B cell (primary cell): Measurements from ENCODE around the gene ANKS1B. TPM values are rescaled to one million over a fixed set of nuclear protein-coding genes. Genes with fewer than 3 reads are reported as not detected.

Experiments used
- ATAC-seq: fragments of 200-7000 bp; cut with Tn5 transposase; one replicate; pipeline ENCODE4 v1.10.0; 2021; ENCODE audit warnings: low read depth, mild to moderate bottlenecking, moderate number of reproducible peaks, moderate library complexity
- CTCF ChIA-PET: fragments of 350-600 bp; sonication (Branson Sonifier 250); formaldehyde crosslinking; loops from one replicate; lab custom pipeline; 2021; ENCODE audit warnings: antibody characterized with exemption, inconsistent platforms; lab: Charles Lee
- POLR2A ChIA-PET: fragments of 350-600 bp; sonication (Branson Sonifier 250); formaldehyde crosslinking; loops from one replicate; lab custom pipeline; 2021; ENCODE audit warnings: antibody characterized with exemption; lab: Charles Lee
- DNase-seq: peaks from one replicate; pipeline ENCODE4 v3.0.0; 2013
- H2AFZ ChIP-seq: 2 replicates; pipeline ENCODE4 v1.6.1; 2012; ENCODE audit warnings: mild to moderate bottlenecking, low read depth, low read length; ENCODE audit not compliant: insufficient read depth, poor library complexity, severe bottlenecking
- H3K27ac ChIP-seq, 2 donors: 1 replicate in 1 of 2; 2 replicates in 1 of 2; pipeline ENCODE4 v1.5.1; 2012 to 2013; ENCODE audit warnings: low read length in 2 of 2, mild to moderate bottlenecking in 2 of 2, moderate library complexity in 1 of 2
- H3K27me3 ChIP-seq, 4 experiments: fragments of 200-600 bp in 1 of 4; sonication (generic) in 1 of 4; replicated peaks in 1 of 4; 1 replicate in 2 of 4; 2 replicates in 2 of 4; pipeline versions ENCODE4 v1.6.1 to v1.7.0; 2013 to 2016; ENCODE audit warnings: low read length in 3 of 4, mild to moderate bottlenecking in 2 of 4, mixed read lengths in 1 of 4, moderate library complexity in 1 of 4; ENCODE audit not compliant: insufficient read depth in 4 of 4, control insufficient read depth in 3 of 4; ENCODE audit errors: control extremely low read depth in 1 of 4
- H3K36me3 ChIP-seq, 2 experiments: replicated peaks in 1 of 2; 1 replicate in 1 of 2; 2 replicates in 1 of 2; pipeline versions ENCODE4 v1.6.1 to v1.7.1; 2013; ENCODE audit warnings: low read length in 1 of 2; ENCODE audit not compliant: insufficient read depth in 2 of 2, control insufficient read depth in 1 of 2; ENCODE audit errors: control extremely low read depth in 1 of 2, extremely low read depth in 1 of 2
- H3K4me1 ChIP-seq, 2 donors: fragments of 200-600 bp in 1 of 2; sonication (generic) in 1 of 2; 1 replicate in 1 of 2; 2 replicates in 1 of 2; pipeline versions ENCODE4 v1.5.1 to v1.6.1; 2013 to 2017; ENCODE audit warnings: low read length in 2 of 2; ENCODE audit not compliant: control insufficient read depth in 2 of 2, insufficient read depth in 2 of 2
- H3K4me2 ChIP-seq: replicated peaks from 2 replicates; pipeline ENCODE3; 2012; ENCODE audit warnings: mild to moderate bottlenecking, low read depth, low read length; ENCODE audit not compliant: poor library complexity, severe bottlenecking
- H3K4me3 ChIP-seq, 5 experiments: fragments of 200-600 bp in 1 of 5; sonication (generic) in 1 of 5; 1 replicate in 3 of 5; 2 replicates in 2 of 5; pipeline versions ENCODE4 v1.5.1 to v1.7.0; 2011 to 2016; ENCODE audit warnings: low read length in 4 of 5, mild to moderate bottlenecking in 4 of 5, low read depth in 2 of 5, control low read depth in 1 of 5, moderate library complexity in 1 of 5; ENCODE audit not compliant: insufficient read depth in 1 of 5; ENCODE audit errors: control extremely low read depth in 1 of 5, extremely low read depth in 1 of 5
- H3K79me2 ChIP-seq: fragments of 200-600 bp; sonication (generic); one replicate; pipeline ENCODE4 v1.6.0; 2016; ENCODE audit warnings: low read length; ENCODE audit not compliant: control insufficient read depth, insufficient read depth
- H3K9ac ChIP-seq: fragments of 200-600 bp; sonication (generic); 2 replicates; pipeline ENCODE4 v1.6.1; 2017; ENCODE audit warnings: mild to moderate bottlenecking, low read length, moderate library complexity
- H3K9me3 ChIP-seq, 3 donors: one replicate each; pipeline versions ENCODE4 v1.6.1 to v1.7.1; 2013; ENCODE audit warnings: low read length in 2 of 3; ENCODE audit not compliant: control insufficient read depth in 2 of 3, insufficient read depth in 1 of 3; ENCODE audit errors: control extremely low read depth in 1 of 3
- H4K20me1 ChIP-seq: 2 replicates; pipeline ENCODE4 v1.6.0; 2012; ENCODE audit warnings: mild to moderate bottlenecking, low read length; ENCODE audit not compliant: insufficient read depth, control insufficient read depth, poor library complexity, severe bottlenecking
- H3K27ac Mint-ChIP-seq: one replicate; pipeline ENCODE4 v1.8.0; 2021; ENCODE audit warnings: mixed read lengths
- H3K27me3 Mint-ChIP-seq: one replicate; pipeline ENCODE4 v1.8.0; 2021; ENCODE audit warnings: mixed read lengths
- H3K4me1 Mint-ChIP-seq: one replicate; pipeline ENCODE4 v1.8.0; 2021; ENCODE audit warnings: mixed read lengths
- H3K4me3 Mint-ChIP-seq: one replicate; pipeline ENCODE4 v1.8.0; 2021; ENCODE audit warnings: mixed read lengths
- H3K9me3 Mint-ChIP-seq: one replicate; pipeline ENCODE4 v1.8.0; 2022; ENCODE audit warnings: mixed read lengths; ENCODE audit not compliant: insufficient read depth
- CTCF ChIP-seq: fragments of 200-600 bp; IDR thresholded peaks from one replicate; pipeline ENCODE4 v1.8.0; 2022; ENCODE audit warnings: antibody characterized with exemption, mild to moderate bottlenecking
- EZH2 ChIP-seq: IDR thresholded peaks from 2 replicates; pipeline ENCODE4 v1.6.1; 2012; ENCODE audit warnings: borderline replicate concordance, low read depth, mild to moderate bottlenecking, moderate library complexity, low read length; ENCODE audit not compliant: insufficient read depth, poor library complexity, severe bottlenecking
- WGBS: methylation state at CpG from one replicate; pipeline ENCODE4 v1.1.5; 2013; ENCODE audit warnings: missing lambda C conversion rate; ENCODE audit not compliant: insufficient coverage; 5-methylcytosine and 5-hydroxymethylcytosine counted together
- intact Hi-C: fragments of 100-400 bp; cut with micrococcal nuclease; formaldehyde crosslinking; loops from one replicate; pipeline ENCODE4 v1.10.0; 2022
- polyA plus RNA-seq: library from polyadenylated mRNA; depleted of rRNA; stranded (reverse); fragments of >200 nt; gene quantifications from 2 replicates; pipeline ENCODE4 v1.2.3, GENCODE V29; 2012
- total RNA-seq, 2 donors: library from RNA; stranded (reverse); fragments of 120-200 nt in 1 of 2; gene quantifications; 1 replicate in 1 of 2; 2 replicates in 1 of 2; pipeline versions ENCODE4 v1.2.3 to v1.2.4, GENCODE V29; 2013 to 2022

The ANKS1B gene
- total and polyA plus RNA-seq, 2 donors (not counting 1 experiment from before 2014, with no cell fraction given), result not detected

GRCh38 chr12:99039367-99040120 lies 945.2 kb downstream of the ANKS1B start:
- Histone ChIP-seq H3K9me3 (no peaks in the 10 kb centered on the region), H3K36me3 (no peaks in the 10 kb centered on the region), H3K4me2 (no peak overlapping the region), H2AFZ (no peak overlapping the region), H3K4me3 (no peak overlapping the region), H3K27ac (no peak overlapping the region), H3K4me1 (no peaks in the 10 kb centered on the region), H3K27me3 (peaks cover 0 to 3% (median 0%) of the 10 kb centered on the region in 4 experiments), H3K79me2 (no peaks in the 10 kb centered on the region), H4K20me1 (no peaks in the 10 kb centered on the region), H3K9ac (no peak overlapping the region)
- no peak overlapping the region for H3K27ac Mint-ChIP-seq
- no CpG with 5 or more reads among the region's 9 CpGs for WGBS
- ChIA-PET CTCF (no interaction called here), POLR2A (no interaction called here)
- no peak for TF ChIP-seq EZH2
- no peak for TF ChIP-seq CTCF
- H3K4me3 Mint-ChIP-seq, result no peak overlapping the region
- H3K9me3 Mint-ChIP-seq, result no peaks in the 10 kb centered on the region
- DNase-seq (no peak), ATAC-seq (no peak)
- intact Hi-C loops, result loop anchor here (5.0 kb wide), 1 partner anchor 1513 kb away; no protein-coding TSS in a partner anchor
- H3K27me3 Mint-ChIP-seq, result peaks cover 9% of the 10 kb centered on the region
- no peaks in the 10 kb centered on the region for H3K4me1 Mint-ChIP-seq

- no peak overlapping the region for H3K27ac Mint-ChIP-seq
- H3K4me3 Mint-ChIP-seq, result no peak overlapping the region
- intact Hi-C loops, result no loop called here
- Histone ChIP-seq H3K27me3 (no peaks in the 10 kb centered on the region), H3K36me3 (no peaks in the 10 kb centered on the region), H3K79me2 (no peaks in the 10 kb centered on the region), H3K4me3 (no peak overlapping the region), H3K4me1 (no peaks in the 10 kb centered on the region), H4K20me1 (no peaks in the 10 kb centered on the region), H3K9ac (no peak overlapping the region), H2AFZ (no peak overlapping the region), H3K27ac (no peak overlapping the region), H3K9me3 (no peaks in the 10 kb centered on the region), H3K4me2 (no peak overlapping the region)
- no peak for TF ChIP-seq CTCF
- no peak for TF ChIP-seq EZH2
- peaks cover 3% of the 10 kb centered on the region for H3K9me3 Mint-ChIP-seq
- ATAC-seq (no peak), DNase-seq (no peak)
- no peaks in the 10 kb centered on the region for H3K4me1 Mint-ChIP-seq
- CTCF ChIA-PET, result no interaction called here
- POLR2A ChIA-PET, result no interaction called here
- H3K27me3 Mint-ChIP-seq, result no peaks in the 10 kb centered on the region
Measured at GRCh38 chr12:99036566-99036965, 948.2 kb downstream of the ANKS1B start.
